Right lung (tissue), 5 donors: ENCODE results near the gene CLASRP. TPM values are rescaled to one million over a fixed set of nuclear protein-coding genes. Genes with fewer than 3 reads are reported as not detected.

Experiments used
- DNase-seq, 2 donors: peaks; one replicate each; pipeline ENCODE4 v3.0.0-alpha.2; 2013
- polyA plus RNA-seq, 5 donors: library from polyadenylated mRNA; unstranded; fragments of 120-200 nt; gene quantifications; one replicate each; pipeline versions ENCODE4 v1.2.1 to v1.2.3, GENCODE V29; 2013; ENCODE audit warnings: inconsistent platforms in 1 of 5, low replicate concordance in 1 of 5; ENCODE audit not compliant: insufficient read length in 5 of 5, insufficient read depth in 1 of 5

Gene CLASRP
- polyA plus RNA-seq, 5 donors = 62.9 to 92.4 (median 82.9) TPM

- DNase-seq = peak; percentile 12 to 35
These were observed 22.2 kb upstream of the CLASRP start for GRCh38 chr19:45016388-45017314.

GRCh38 chr19:45019187-45019586 lies 19.7 kb upstream of the CLASRP start:
- no peak for DNase-seq

DNA sequence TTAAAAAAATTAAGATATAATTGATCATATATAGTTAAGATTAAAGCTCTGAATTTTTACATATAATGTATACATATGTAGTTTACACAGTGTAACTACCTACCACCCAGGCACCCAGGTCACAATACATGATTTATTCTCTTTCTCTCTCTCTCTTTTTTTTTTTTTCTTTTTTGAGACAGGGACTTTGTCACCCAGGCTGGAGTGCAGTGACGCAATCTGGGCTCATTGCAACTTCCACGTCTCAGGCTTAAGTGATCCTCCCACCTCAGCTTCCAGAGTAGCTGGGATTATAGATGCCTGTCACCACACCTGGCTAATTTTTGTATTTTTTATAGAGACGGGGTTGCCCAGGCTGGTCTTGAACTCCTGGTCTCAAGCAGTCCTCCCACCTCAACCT lies 18.8 kb upstream of the CLASRP start:
- DNase-seq = no peak

- no peak for DNase-seq
These were observed 16.9 kb upstream of the CLASRP start for GRCh38 chr19:45021971-45022370.

GRCh38 chr19:45023048-45023447 lies 15.8 kb upstream of the CLASRP start:
- DNase-seq = no peak

GRCh38 chr19:45025264-45025663 lies 13.6 kb upstream of the CLASRP start:
- no peak for DNase-seq

GRCh38 chr19:45027371-45027770 lies 11.5 kb upstream of the CLASRP start:
- DNase-seq = no peak

GRCh38 chr19:45030825-45031224 lies 8.0 kb upstream of the CLASRP start:
- DNase-seq = no peak

DNA sequence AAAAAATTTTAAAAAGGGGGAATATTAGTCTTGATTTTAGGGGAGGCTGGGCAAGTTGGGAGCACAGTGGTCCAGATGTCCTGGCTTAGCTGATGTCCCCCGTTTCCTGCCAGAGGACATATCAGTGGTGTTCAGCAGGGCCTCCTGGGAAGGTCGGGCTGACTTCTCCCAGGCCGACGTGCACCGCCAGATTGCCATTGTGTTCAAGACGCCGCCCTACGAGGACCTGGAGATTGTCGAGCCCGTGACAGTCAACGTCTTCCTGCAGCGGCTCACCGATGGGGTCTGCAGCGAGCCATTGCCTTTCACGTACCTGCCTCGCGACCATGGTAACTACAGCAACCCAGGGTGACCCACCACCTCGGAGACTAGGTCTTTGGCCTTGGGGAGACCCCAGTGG lies 6.4 kb upstream of the CLASRP start:
- DNase-seq = no peak

DNA sequence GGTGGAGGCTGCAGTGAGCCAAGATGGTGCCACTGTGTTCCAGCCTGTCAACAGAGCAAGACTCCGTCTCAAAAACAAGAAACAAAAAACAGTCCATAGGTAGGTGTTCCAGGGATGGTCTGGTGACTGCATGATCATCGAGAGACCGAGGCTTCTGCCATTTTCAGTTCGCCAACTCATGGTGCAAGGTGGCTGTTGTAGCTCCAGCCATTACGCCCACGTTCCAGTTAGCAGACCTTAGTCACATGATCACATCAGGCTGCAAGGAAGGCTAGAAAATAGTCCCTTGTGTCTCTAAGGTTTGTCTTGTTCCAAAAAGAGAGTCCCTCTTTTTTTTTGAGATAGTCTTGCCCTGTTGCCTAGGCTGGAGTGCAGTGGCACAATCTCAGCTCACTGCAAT lies 3.1 kb upstream of the CLASRP start:
- DNase-seq = no peak

DNA sequence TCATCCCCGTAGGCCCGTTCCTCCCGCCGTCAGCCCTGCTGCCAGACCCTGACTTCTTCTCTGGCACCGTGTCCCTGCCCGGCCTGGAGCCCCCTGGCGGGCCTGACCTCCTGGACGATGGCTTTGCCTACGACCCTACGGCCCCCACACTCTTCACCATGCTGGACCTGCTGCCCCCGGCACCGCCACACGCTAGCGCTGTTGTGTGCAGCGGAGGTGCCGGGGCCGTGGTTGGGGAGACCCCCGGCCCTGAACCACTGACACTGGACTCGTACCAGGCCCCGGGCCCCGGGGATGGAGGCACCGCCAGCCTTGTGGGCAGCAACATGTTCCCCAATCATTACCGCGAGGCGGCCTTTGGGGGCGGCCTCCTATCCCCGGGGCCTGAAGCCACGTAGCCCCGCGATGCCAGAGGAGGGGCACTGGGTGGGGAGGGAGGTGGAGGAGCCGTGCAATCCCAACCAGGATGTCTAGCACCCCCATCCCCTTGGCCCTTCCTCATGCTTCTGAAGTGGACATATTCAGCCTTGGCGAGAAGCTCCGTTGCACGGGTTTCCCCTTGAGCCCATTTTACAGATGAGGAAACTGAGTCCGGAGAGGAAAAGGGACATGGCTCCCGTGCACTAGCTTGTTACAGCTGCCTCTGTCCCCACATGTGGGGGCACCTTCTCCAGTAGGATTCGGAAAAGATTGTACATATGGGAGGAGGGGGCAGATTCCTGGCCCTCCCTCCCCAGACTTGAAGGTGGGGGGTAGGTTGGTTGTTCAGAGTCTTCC lies 1.3 kb upstream of the CLASRP start:
- no peak for DNase-seq

DNA sequence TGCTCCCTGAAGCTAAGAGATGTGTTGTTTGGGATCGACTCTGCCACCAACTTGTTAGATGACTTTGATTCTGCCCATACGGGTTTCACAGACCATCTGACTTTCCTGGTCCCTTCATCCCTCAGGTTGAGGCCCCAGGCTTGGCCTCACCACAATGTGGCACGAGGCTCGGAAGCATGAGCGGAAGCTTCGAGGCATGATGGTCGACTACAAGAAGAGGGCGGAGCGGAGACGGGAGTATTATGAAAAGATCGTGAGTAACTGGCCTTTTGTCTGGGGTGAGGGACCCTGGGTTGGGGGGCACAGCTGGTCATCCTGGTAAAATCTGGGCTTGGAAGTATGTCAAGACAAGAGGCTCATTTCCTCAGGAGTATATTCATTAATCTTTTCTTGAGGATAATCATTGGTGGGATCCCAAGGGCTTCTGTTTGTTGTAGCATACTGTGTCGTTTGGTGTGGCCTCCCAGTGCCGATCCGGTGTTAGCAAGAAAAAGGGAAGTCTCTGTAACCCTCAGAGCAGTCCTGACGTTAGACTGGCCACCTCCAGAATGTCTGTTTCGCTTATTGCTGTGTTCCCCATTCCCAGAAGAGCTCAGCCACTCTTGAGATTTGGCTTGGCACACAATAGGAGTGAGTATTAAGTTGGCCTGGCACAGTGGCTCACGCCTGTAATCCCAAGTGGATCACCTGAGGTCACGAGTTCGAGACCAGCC lies 1.4 kb downstream of the CLASRP start:
- no peak for DNase-seq

DNA sequence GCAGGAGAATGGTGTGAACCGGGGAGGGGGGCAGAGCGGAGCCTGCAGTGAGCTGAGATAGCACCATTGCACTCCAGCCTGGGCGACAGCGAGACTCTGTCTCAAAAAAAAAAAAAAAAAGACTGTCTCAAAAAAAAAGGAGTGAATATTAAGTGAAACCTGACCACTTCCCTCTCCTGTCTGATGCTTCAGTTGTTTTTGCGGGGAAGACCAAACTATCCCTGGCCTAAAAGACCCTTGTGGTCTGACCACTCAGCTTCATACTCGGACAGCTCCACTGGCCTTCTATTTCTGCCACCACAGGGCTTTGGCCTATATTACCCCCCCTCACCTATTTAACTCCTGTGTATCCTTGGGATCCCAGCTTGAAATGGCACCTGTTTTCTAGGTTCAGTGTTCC lies 2.3 kb downstream of the CLASRP start:
- DNase-seq = no peak

GRCh38 chr19:45045671-45046353 lies 7.0 kb downstream of the CLASRP start:
- DNase-seq = no peak

- no peak for DNase-seq
These were observed 7.5 kb downstream of the CLASRP start for GRCh38 chr19:45046355-45046754.

DNA sequence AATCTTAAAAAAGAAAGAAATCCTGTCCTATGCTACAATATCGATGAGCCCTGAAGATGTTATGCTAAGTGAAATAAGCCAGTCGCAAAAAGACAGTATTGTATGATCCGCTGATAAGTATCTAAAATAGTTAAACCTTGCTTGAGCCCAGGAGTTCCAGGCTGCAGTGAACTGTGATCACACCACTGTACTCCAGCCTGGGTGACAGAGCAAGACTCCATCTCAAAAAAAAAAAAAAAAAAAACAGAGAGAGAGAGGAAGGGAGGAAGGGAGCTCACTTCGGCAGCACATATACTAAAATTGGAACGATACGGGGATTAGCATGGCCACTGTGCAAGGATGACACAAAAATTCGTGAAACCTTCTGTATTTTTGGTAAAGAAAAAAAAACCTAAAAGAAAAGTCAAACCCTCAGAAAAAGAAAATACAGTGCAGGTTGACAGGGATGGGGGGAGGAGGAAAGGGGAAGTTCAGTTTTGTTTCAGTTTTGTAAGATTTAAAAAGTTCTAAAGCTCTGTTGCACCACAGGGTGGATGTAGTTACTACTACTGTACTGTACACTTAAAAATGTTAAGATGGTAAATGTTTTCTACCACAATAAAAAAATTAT lies 8.4 kb downstream of the CLASRP start:
- DNase-seq = no peak

DNA sequence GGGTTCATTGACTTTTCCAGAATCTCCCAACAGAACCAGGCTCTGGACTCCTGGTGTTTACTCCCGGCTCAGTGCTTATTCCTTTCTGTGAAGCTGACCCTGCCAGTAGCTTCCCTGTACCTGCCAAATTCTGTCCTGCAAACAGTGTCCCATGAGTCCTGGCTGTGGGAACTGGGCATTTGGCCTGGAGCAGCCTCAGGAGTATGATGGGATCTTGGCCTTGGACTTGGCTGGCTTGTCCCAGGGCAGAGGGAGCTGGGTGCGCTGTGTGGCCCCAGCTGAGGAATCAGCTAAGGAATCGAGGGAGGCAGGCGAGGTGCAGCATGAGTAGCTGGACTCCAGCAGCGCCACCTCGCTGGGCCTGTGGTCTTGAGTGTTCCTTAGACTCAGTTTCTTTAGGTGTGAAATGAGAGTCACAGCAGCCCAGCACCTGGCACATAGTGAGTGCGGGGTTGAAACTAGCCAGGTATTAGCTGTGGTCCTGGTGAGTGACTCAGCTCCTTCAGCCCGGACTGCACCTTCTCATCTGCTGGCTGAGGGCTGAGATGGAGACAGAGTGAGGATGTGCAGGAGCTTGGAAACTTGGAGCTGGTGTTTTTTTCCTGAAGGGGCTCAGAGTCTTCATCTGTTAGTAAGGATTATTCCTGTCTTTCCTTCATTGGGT lies 10.4 kb downstream of the CLASRP start:
- DNase-seq = no peak

DNA sequence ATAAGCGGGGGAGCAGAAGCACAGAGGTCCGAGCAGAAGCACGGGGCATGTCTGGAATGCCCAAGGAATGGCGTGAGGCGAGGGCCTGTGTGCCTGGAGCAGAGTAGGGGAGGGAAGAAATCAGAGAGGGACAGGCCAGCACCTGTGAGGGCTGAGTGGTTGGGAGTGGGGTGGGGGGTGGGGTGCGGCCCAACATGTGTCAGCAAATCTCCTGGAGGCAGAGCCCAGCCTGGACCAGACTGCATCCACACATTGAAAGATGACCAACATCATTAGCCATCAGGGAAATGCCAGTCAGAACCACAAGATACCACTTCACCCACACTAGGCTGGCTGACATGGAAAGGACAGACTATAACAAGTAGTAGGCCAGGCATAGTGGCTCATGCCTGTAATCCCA lies 11.2 kb downstream of the CLASRP start:
- no peak for DNase-seq

- no peak for DNase-seq
These were observed 13.2 kb downstream of the CLASRP start for GRCh38 chr19:45051929-45052579.

DNA sequence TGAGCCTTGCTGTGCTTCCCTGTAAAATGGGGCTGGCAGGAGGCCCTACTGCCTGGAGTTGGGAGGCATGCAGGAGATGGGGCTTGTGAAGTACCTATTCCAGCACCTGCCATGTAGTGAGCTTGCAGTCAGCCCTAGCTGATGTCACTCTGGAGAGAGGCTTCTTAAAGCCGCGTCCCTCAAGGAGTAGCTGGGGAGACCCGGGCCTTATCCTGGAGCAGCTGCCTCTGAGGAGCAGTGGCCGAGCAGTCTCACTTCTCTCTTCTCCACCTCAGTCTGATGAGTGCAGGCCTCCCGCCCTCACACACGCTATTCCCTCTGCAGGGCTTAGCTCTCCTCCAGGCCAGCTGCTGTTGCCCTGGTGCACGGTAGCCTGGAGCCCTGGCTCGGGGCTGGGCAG lies 18.0 kb downstream of the CLASRP start:
- DNase-seq = no peak
